ENCODE measurements around the gene SCN7A.
"Not testable (repeated sequence)": the region's sequence is repeated elsewhere in the genome, so short reads cannot be mapped to it uniquely, and the experiment has no call there.

Gene SCN7A

GRCh38 chr2:166365803-166366420, 128.1 kb downstream of the SCN7A start:
- intact Hi-C loops (cut with DNase I): no loop called here

DNA sequence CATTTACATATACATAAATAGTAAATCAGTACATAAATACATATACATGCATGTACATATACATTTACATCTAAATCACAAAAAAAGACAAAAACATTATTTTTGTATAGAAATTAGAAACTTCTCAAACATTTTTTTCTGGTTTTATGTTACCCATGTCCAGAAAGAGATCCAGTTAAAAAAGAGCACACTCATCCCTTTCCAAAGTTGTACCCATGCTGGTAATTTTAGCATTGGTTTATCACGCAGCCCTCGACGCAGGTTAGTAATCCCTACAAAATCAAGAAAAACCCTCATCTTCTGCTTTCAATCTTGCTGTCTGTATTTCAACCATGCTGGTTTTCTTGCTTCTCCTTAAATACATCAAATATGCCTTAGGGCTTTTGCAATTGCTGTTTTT, 128.8 kb downstream of the SCN7A start:
- intact Hi-C loops (cut with DNase I): no loop called here
- no peak for DNase-seq

More at GRCh38 chr2:166365803-166366420, 128.1 kb downstream of the SCN7A start:
- no peak for DNase-seq

GRCh38 chr2:166364476-166365161, 129.4 kb downstream of the SCN7A start:
- intact Hi-C loops (cut with DNase I): no loop called here
- no peak for DNase-seq

- no peak for DNase-seq
- intact Hi-C loops (cut with DNase I): no loop called here
Observed at GRCh38 chr2:166361351-166362153, 132.5 kb downstream of the SCN7A start.

DNA sequence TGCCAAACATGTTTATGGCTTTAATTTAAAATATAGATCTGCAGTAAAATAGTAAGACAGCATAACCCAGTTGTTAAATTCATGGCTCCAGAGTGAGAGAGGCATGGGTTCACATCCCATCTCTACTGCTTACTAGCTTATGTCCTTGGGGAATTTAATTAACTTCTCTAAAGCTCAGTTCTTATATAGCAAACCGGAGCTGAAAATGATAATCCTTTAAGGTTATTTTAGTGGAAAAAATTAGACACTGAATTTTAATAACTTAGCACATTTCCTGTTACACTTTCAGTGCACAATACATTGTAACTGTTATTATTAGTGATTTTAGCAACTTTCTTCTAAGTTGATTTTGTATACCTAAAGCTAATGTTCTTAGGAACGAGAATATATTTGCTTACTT, 133.1 kb downstream of the SCN7A start:
- no peak for DNase-seq
- intact Hi-C loops (cut with DNase I): no loop called here

- intact Hi-C loops (cut with DNase I): no loop called here
Observed at GRCh38 chr2:166360426-166360825, 133.6 kb downstream of the SCN7A start.

GRCh38 chr2:166357950-166358321, 136.1 kb downstream of the SCN7A start:
- intact Hi-C loops (cut with DNase I); DNase-seq: not testable (repeated sequence)

More at GRCh38 chr2:166360426-166360825, 133.6 kb downstream of the SCN7A start:
- DNase-seq: no peak

DNA sequence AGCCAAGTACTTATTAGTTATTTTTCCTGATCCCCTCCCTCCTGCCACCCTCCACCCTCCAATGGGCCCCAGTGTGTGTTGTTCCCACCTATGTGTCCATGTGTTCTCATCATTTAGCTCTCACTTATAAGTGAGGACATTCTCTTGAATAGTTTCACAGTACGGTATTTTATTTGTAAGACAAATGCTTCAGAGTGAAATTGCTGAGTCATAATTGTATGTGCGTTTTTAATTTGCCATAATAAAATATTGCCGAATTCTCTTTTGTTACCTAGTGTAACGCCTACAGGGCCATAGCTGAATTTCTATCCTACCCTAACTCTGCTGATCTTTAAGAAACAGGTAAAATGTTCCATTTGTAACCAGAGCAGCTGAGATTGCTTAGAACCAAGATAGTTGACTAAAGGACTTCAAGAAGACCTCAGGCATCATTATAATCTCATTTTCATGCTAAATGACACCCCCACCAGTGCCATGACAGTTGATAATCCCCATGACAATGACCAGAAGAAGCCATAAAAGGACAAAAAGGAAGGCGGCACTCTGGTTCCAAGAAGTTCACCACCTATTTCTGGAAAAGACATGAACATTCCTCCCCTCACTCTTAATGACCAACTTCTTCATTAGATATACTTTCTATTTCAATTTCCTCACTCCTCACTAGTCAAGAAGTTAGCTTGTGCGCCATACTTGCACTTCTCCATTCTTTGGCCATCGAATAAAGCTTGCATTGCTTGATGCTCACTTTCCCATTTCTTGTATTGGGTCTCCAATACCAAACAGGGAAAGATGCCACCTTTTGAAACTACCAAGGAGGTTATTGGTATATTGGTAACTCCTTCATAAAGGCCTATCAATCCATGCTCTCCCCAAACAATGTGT, 136.7 kb downstream of the SCN7A start:
- no peak for DNase-seq
- intact Hi-C loops (cut with DNase I): no loop called here

Measured in head of caudate nucleus (tissue), 42 donors.